B cell (primary cell): Measurements from ENCODE around the gene FUCA1. TPM values are rescaled to one million over a fixed set of nuclear protein-coding genes. Genes with fewer than 3 reads are reported as not detected.

Source experiments
- ATAC-seq: fragments of 200-7000 bp; cut with Tn5 transposase; one replicate; pipeline ENCODE4 v1.10.0; 2021; ENCODE audit warnings: low read depth, mild to moderate bottlenecking, moderate number of reproducible peaks, moderate library complexity
- CTCF ChIA-PET: fragments of 350-600 bp; sonication (Branson Sonifier 250); formaldehyde crosslinking; loops from one replicate; lab custom pipeline; 2021; ENCODE audit warnings: antibody characterized with exemption, inconsistent platforms; lab: Charles Lee
- POLR2A ChIA-PET: fragments of 350-600 bp; sonication (Branson Sonifier 250); formaldehyde crosslinking; loops from one replicate; lab custom pipeline; 2021; ENCODE audit warnings: antibody characterized with exemption; lab: Charles Lee
- DNase-seq: peaks from one replicate; pipeline ENCODE4 v3.0.0; 2013
- H2AFZ ChIP-seq: 2 replicates; pipeline ENCODE4 v1.6.1; 2012; ENCODE audit warnings: mild to moderate bottlenecking, low read depth, low read length; ENCODE audit not compliant: insufficient read depth, poor library complexity, severe bottlenecking
- H3K27ac ChIP-seq, 2 donors: 1 replicate in 1 of 2; 2 replicates in 1 of 2; pipeline ENCODE4 v1.5.1; 2012 to 2013; ENCODE audit warnings: low read length in 2 of 2, mild to moderate bottlenecking in 2 of 2, moderate library complexity in 1 of 2
- H3K27me3 ChIP-seq, 4 experiments: fragments of 200-600 bp in 1 of 4; sonication (generic) in 1 of 4; replicated peaks in 1 of 4; 1 replicate in 2 of 4; 2 replicates in 2 of 4; pipeline versions ENCODE4 v1.6.1 to v1.7.0; 2013 to 2016; ENCODE audit warnings: low read length in 3 of 4, mild to moderate bottlenecking in 2 of 4, mixed read lengths in 1 of 4, moderate library complexity in 1 of 4; ENCODE audit not compliant: insufficient read depth in 4 of 4, control insufficient read depth in 3 of 4; ENCODE audit errors: control extremely low read depth in 1 of 4
- H3K36me3 ChIP-seq, 2 experiments: replicated peaks in 1 of 2; 1 replicate in 1 of 2; 2 replicates in 1 of 2; pipeline versions ENCODE4 v1.6.1 to v1.7.1; 2013; ENCODE audit warnings: low read length in 1 of 2; ENCODE audit not compliant: insufficient read depth in 2 of 2, control insufficient read depth in 1 of 2; ENCODE audit errors: control extremely low read depth in 1 of 2, extremely low read depth in 1 of 2
- H3K4me1 ChIP-seq, 2 donors: fragments of 200-600 bp in 1 of 2; sonication (generic) in 1 of 2; 1 replicate in 1 of 2; 2 replicates in 1 of 2; pipeline versions ENCODE4 v1.5.1 to v1.6.1; 2013 to 2017; ENCODE audit warnings: low read length in 2 of 2; ENCODE audit not compliant: control insufficient read depth in 2 of 2, insufficient read depth in 2 of 2
- H3K4me2 ChIP-seq: replicated peaks from 2 replicates; pipeline ENCODE3; 2012; ENCODE audit warnings: mild to moderate bottlenecking, low read depth, low read length; ENCODE audit not compliant: poor library complexity, severe bottlenecking
- H3K4me3 ChIP-seq, 5 experiments: fragments of 200-600 bp in 1 of 5; sonication (generic) in 1 of 5; 1 replicate in 3 of 5; 2 replicates in 2 of 5; pipeline versions ENCODE4 v1.5.1 to v1.7.0; 2011 to 2016; ENCODE audit warnings: low read length in 4 of 5, mild to moderate bottlenecking in 4 of 5, low read depth in 2 of 5, control low read depth in 1 of 5, moderate library complexity in 1 of 5; ENCODE audit not compliant: insufficient read depth in 1 of 5; ENCODE audit errors: control extremely low read depth in 1 of 5, extremely low read depth in 1 of 5
- H3K79me2 ChIP-seq: fragments of 200-600 bp; sonication (generic); one replicate; pipeline ENCODE4 v1.6.0; 2016; ENCODE audit warnings: low read length; ENCODE audit not compliant: control insufficient read depth, insufficient read depth
- H3K9ac ChIP-seq: fragments of 200-600 bp; sonication (generic); 2 replicates; pipeline ENCODE4 v1.6.1; 2017; ENCODE audit warnings: mild to moderate bottlenecking, low read length, moderate library complexity
- H3K9me3 ChIP-seq, 3 donors: one replicate each; pipeline versions ENCODE4 v1.6.1 to v1.7.1; 2013; ENCODE audit warnings: low read length in 2 of 3; ENCODE audit not compliant: control insufficient read depth in 2 of 3, insufficient read depth in 1 of 3; ENCODE audit errors: control extremely low read depth in 1 of 3
- H4K20me1 ChIP-seq: 2 replicates; pipeline ENCODE4 v1.6.0; 2012; ENCODE audit warnings: mild to moderate bottlenecking, low read length; ENCODE audit not compliant: insufficient read depth, control insufficient read depth, poor library complexity, severe bottlenecking
- H3K27ac Mint-ChIP-seq: one replicate; pipeline ENCODE4 v1.8.0; 2021; ENCODE audit warnings: mixed read lengths
- H3K27me3 Mint-ChIP-seq: one replicate; pipeline ENCODE4 v1.8.0; 2021; ENCODE audit warnings: mixed read lengths
- H3K4me1 Mint-ChIP-seq: one replicate; pipeline ENCODE4 v1.8.0; 2021; ENCODE audit warnings: mixed read lengths
- H3K4me3 Mint-ChIP-seq: one replicate; pipeline ENCODE4 v1.8.0; 2021; ENCODE audit warnings: mixed read lengths
- H3K9me3 Mint-ChIP-seq: one replicate; pipeline ENCODE4 v1.8.0; 2022; ENCODE audit warnings: mixed read lengths; ENCODE audit not compliant: insufficient read depth
- CTCF ChIP-seq: fragments of 200-600 bp; IDR thresholded peaks from one replicate; pipeline ENCODE4 v1.8.0; 2022; ENCODE audit warnings: antibody characterized with exemption, mild to moderate bottlenecking
- EZH2 ChIP-seq: IDR thresholded peaks from 2 replicates; pipeline ENCODE4 v1.6.1; 2012; ENCODE audit warnings: borderline replicate concordance, low read depth, mild to moderate bottlenecking, moderate library complexity, low read length; ENCODE audit not compliant: insufficient read depth, poor library complexity, severe bottlenecking
- WGBS: methylation state at CpG from one replicate; pipeline ENCODE4 v1.1.5; 2013; ENCODE audit warnings: missing lambda C conversion rate; ENCODE audit not compliant: insufficient coverage; 5-methylcytosine and 5-hydroxymethylcytosine counted together
- intact Hi-C: fragments of 100-400 bp; cut with micrococcal nuclease; formaldehyde crosslinking; loops from one replicate; pipeline ENCODE4 v1.10.0; 2022
- polyA plus RNA-seq: library from polyadenylated mRNA; depleted of rRNA; stranded (reverse); fragments of >200 nt; gene quantifications from 2 replicates; pipeline ENCODE4 v1.2.3, GENCODE V29; 2012
- total RNA-seq, 2 donors: library from RNA; stranded (reverse); fragments of 120-200 nt in 1 of 2; gene quantifications; 1 replicate in 1 of 2; 2 replicates in 1 of 2; pipeline versions ENCODE4 v1.2.3 to v1.2.4, GENCODE V29; 2013 to 2022

Gene FUCA1
- total and polyA plus RNA-seq, 2 donors (not counting 1 experiment from before 2014, with no cell fraction given): 8.0 to 19.3 TPM

GRCh38 chr1:23911921-23912320, 43.8 kb upstream of the FUCA1 start:
- ChIA-PET POLR2A (interaction anchor here (0.6 to 7.1 kb wide), 7 partner anchors 14 to 260 kb away, joined by 3 to 81 read pairs (median 6); partner anchors contain the start of gene PNRC2), CTCF (interaction anchor here (0.6 to 5.2 kb wide), 9 partner anchors 15 to 479 kb away, joined by 3 to 40 read pairs (median 5); partner anchors contain the start of gene PNRC2)
- H3K4me2 ChIP-seq: peak overlapping the region; percentile 84
- Mint-ChIP-seq H3K9me3 (no peaks in the 10 kb centered on the region), H3K4me3 (peak overlapping the region; percentile 99), H3K27ac (peak overlapping the region; percentile 99), H3K27me3 (no peaks in the 10 kb centered on the region), H3K4me1 (peaks cover 88% of the 10 kb centered on the region)
- H3K79me2 ChIP-seq: peaks cover 72% of the 10 kb centered on the region
- TF ChIP-seq EZH2: no peak
- TF ChIP-seq CTCF: no peak
- peaks cover 29% of the 10 kb centered on the region for H4K20me1 ChIP-seq
- intact Hi-C loops: loop anchor here (2.0 to 5.0 kb wide), 2 partner anchors 15 to 355 kb away; partner anchors contain the start of gene ID3
- H3K9me3 ChIP-seq: peaks cover 0 to 3% (median 0%) of the 10 kb centered on the region in 3 donors
- H2AFZ ChIP-seq: no peak overlapping the region
- peak overlapping the region; percentile 83 to 93 for H3K27ac ChIP-seq
- peaks cover 77 to 92% of the 10 kb centered on the region in 2 donors for H3K4me1 ChIP-seq
- H3K4me3 ChIP-seq: peak overlapping the region; percentile 45 to 94 (median 77)
- no peaks in the 10 kb centered on the region for H3K27me3 ChIP-seq
- peak overlapping the region; percentile 88 for H3K9ac ChIP-seq
- ATAC-seq (no peak), DNase-seq (peak; percentile 39)
- H3K36me3 ChIP-seq: peaks cover 0 to 20% of the 10 kb centered on the region in 2 experiments
- 56% methylated on average over 8 of the region's 8 CpGs for WGBS
